CD4-positive, alpha-beta T cell (primary cell): ENCODE data around the gene AKNA. TPM values are rescaled to one million over a fixed set of nuclear protein-coding genes. Genes with fewer than 3 reads are reported as not detected.

ENCODE experiments used
- ATAC-seq: fragments of 200-7000 bp; cut with Tn5 transposase; one replicate; pipeline ENCODE4 v1.10.0; 2022; ENCODE audit warnings: mild to moderate bottlenecking; ENCODE audit not compliant: poor library complexity
- CTCF ChIA-PET: fragments of 350-600 bp; sonication (Branson Sonifier 250); formaldehyde crosslinking; loops from one replicate; lab custom pipeline; 2021; ENCODE audit warnings: antibody characterized with exemption, inconsistent platforms; lab: Charles Lee
- POLR2A ChIA-PET: fragments of 350-600 bp; sonication (Branson Sonifier 250); formaldehyde crosslinking; loops from one replicate; lab custom pipeline; 2021; ENCODE audit warnings: antibody characterized with exemption, inconsistent platforms; lab: Charles Lee
- DNase-seq, 14 experiments: peaks; one replicate each; pipeline ENCODE4 v3.0.0-alpha.2; 2013 to 2020; ENCODE audit warnings: mixed read lengths in 2 of 14
- H3K27ac ChIP-seq, 2 donors: one replicate each; pipeline versions ENCODE4 v1.5.1 to v1.7.0; 2013; ENCODE audit warnings: low read length in 2 of 2, low read depth in 1 of 2, mild to moderate bottlenecking in 1 of 2
- H3K27me3 ChIP-seq, 2 experiments: 1 replicate in 1 of 2; 2 replicates in 1 of 2; pipeline versions ENCODE4 v1.6.1 to v1.7.0; 2013; ENCODE audit warnings: low read length in 2 of 2, control low read depth in 1 of 2, mild to moderate bottlenecking in 1 of 2, moderate library complexity in 1 of 2; ENCODE audit not compliant: insufficient read depth in 2 of 2, control insufficient read depth in 1 of 2
- H3K36me3 ChIP-seq: one replicate; pipeline ENCODE4 v1.6.1; 2013; ENCODE audit warnings: low read length, control low read depth; ENCODE audit not compliant: insufficient read depth
- H3K4me1 ChIP-seq: one replicate; pipeline ENCODE4 v1.6.1; 2013; ENCODE audit warnings: low read length, control low read depth; ENCODE audit not compliant: insufficient read depth
- H3K4me3 ChIP-seq: one replicate; pipeline ENCODE4 v1.5.1; 2013; ENCODE audit warnings: mild to moderate bottlenecking, low read length, moderate library complexity
- H3K9me3 ChIP-seq, 2 experiments: 1 replicate in 1 of 2; 2 replicates in 1 of 2; pipeline versions ENCODE4 v1.6.1 to v1.7.0; 2013; ENCODE audit warnings: low read length in 2 of 2, mild to moderate bottlenecking in 2 of 2, control low read depth in 1 of 2, moderate library complexity in 1 of 2; ENCODE audit not compliant: control insufficient read depth in 1 of 2, insufficient read depth in 1 of 2
- H3K27ac Mint-ChIP-seq: one replicate; pipeline ENCODE4 v1.8.0; 2020; ENCODE audit warnings: mixed read lengths
- H3K27me3 Mint-ChIP-seq: one replicate; pipeline ENCODE4 v1.8.0; 2021; ENCODE audit warnings: mixed read lengths
- H3K36me3 Mint-ChIP-seq: one replicate; pipeline ENCODE4 v1.8.0; 2021; ENCODE audit warnings: low read depth, mixed read lengths
- H3K4me1 Mint-ChIP-seq: one replicate; pipeline ENCODE4 v1.8.0; 2021; ENCODE audit warnings: low read depth, mixed read lengths
- H3K4me3 Mint-ChIP-seq: one replicate; pipeline ENCODE4 v1.8.0; 2020; ENCODE audit warnings: mild to moderate bottlenecking, mixed read lengths
- H3K9me3 Mint-ChIP-seq: one replicate; pipeline ENCODE4 v1.8.0; 2020; ENCODE audit warnings: mixed read lengths
- intact Hi-C, 2 experiments: fragments of 100-400 bp; cut with DNase I in 1 of 2; cut with micrococcal nuclease in 1 of 2; formaldehyde crosslinking; loops; one replicate each; pipeline versions ENCODE4 v1.15.1 to v1.9.0; 2023 to 2025; cut with DNase I, micrococcal nuclease
- total RNA-seq, 174 experiments: library from RNA in 2 of 174; stranded (reverse) in 2 of 174; gene quantifications; one replicate each; pipeline ENCODE4 v1.2.3 and lab custom pipeline; 2021 to 2026
- TF ChIP-seq, protein P1 (sequence below): fragments of 200-600 bp; IDR thresholded peaks from one replicate; pipeline ENCODE4 v1.8.0; 2022; ENCODE audit warnings: antibody characterized with exemption, mild to moderate bottlenecking

Gene AKNA
- total RNA-seq, 2 experiments from 2014 or later: 247 to 258 TPM

DNA sequence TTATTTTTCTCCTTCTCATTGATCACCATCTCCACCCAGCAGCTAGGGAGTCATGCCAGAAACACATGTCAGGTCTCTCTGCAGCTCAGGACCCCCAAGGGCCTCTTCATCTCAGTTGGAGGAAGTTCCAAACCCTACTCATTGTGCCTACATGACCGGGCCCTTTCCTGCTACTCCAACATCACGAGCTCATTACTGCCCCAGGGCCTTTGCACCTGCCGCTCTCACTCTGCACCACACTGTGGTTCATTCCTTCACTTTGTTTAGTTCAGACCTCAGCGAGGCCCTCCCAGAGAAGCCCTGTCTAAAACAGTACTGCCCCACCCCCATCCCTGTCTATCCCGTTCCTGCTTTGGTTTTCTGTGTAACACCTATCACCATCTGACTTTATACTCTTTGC, 22.1 kb upstream of the AKNA start:
- ChIA-PET POLR2A (no interaction called here), CTCF (no interaction called here)
- H3K27me3 Mint-ChIP-seq: no peaks in the 10 kb centered on the region
- no peak overlapping the region for H3K27ac ChIP-seq
- intact Hi-C loops: loop anchor here (5.0 to 10.0 kb wide), 4 partner anchors 77 to 1115 kb away; no protein-coding TSS in a partner anchor
- no peaks in the 10 kb centered on the region for H3K36me3 Mint-ChIP-seq
- peaks cover 11% of the 10 kb centered on the region for H3K4me1 ChIP-seq
- no peak overlapping the region for H3K4me3 Mint-ChIP-seq
- TF ChIP-seq, protein P1, sequence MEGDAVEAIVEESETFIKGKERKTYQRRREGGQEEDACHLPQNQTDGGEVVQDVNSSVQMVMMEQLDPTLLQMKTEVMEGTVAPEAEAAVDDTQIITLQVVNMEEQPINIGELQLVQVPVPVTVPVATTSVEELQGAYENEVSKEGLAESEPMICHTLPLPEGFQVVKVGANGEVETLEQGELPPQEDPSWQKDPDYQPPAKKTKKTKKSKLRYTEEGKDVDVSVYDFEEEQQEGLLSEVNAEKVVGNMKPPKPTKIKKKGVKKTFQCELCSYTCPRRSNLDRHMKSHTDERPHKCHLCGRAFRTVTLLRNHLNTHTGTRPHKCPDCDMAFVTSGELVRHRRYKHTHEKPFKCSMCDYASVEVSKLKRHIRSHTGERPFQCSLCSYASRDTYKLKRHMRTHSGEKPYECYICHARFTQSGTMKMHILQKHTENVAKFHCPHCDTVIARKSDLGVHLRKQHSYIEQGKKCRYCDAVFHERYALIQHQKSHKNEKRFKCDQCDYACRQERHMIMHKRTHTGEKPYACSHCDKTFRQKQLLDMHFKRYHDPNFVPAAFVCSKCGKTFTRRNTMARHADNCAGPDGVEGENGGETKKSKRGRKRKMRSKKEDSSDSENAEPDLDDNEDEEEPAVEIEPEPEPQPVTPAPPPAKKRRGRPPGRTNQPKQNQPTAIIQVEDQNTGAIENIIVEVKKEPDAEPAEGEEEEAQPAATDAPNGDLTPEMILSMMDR: no peak
- no peak overlapping the region for H3K4me3 ChIP-seq
- no peaks in the 10 kb centered on the region for H3K9me3 ChIP-seq
- ATAC-seq: no peak
- no peak for DNase-seq
- H3K36me3 ChIP-seq: no peaks in the 10 kb centered on the region
- H3K27me3 ChIP-seq: no peaks in the 10 kb centered on the region
- no peak overlapping the region for H3K27ac Mint-ChIP-seq
- peaks cover 7% of the 10 kb centered on the region for H3K4me1 Mint-ChIP-seq
- no peaks in the 10 kb centered on the region for H3K9me3 Mint-ChIP-seq

DNA sequence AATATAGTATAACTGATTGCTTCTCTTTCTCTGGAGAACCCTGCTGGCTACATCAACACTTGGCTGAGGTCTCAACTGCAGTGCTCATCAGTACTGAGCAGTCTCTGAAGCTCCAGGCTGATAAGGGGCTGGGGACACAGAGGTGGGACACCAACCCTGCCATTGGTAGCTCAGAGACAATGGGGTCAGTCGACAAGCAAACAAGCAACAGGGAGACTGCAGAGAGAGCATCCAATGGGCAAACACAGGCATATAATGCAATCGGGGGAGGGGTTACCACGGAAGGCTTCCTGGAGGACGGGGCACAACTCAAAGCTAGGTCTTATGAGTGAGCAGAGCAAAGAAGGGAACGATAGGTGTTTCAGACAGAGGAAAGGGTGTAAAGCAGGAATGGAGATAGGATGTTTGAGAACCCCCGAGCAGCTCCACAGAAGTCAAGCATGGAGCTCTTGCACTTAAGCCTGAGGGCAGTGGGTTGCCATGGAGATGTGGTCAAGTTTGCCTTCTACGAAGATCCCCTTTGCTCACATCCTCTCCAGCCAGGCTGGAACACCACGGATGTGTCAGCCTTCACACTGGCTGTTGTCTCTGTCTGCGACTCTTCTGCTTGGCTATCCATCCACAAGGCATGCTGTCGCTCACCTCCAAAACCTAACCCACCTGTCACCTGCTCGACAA, 21.5 kb upstream of the AKNA start:
- H3K27me3 ChIP-seq: no peaks in the 10 kb centered on the region

DNA sequence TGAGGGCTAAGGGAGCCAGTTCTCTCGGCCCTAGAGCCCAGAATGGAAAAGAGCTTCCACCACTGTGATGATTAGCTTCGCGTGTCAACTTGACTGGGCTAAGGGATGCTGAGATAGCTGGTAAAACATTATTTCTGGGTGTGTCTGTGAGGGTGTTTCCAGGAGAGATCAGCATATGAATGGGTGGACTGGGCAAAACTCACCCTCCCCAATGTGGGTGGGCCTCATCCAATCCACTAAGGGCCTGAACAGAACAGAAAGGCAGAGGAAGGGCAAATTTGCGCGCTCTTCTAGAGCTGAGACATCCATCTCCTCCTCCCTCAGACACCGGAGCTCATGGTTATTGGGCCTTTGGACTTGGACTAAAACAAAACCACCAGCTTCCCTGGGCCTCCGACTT, 20.9 kb upstream of the AKNA start:
- Mint-ChIP-seq H3K4me3 (no peak overlapping the region), H3K36me3 (no peaks in the 10 kb centered on the region), H3K27me3 (no peaks in the 10 kb centered on the region), H3K4me1 (peaks cover 7% of the 10 kb centered on the region), H3K27ac (no peak overlapping the region), H3K9me3 (no peaks in the 10 kb centered on the region)
- DNase-seq: no peak
- Histone ChIP-seq H3K27me3 (no peaks in the 10 kb centered on the region), H3K4me3 (no peak overlapping the region), H3K4me1 (peaks cover 11% of the 10 kb centered on the region), H3K9me3 (no peaks in the 10 kb centered on the region), H3K36me3 (no peaks in the 10 kb centered on the region), H3K27ac (no peak overlapping the region)
- ATAC-seq: no peak
- ChIA-PET CTCF (interaction anchor here (0.7 to 6.5 kb wide), 2 partner anchors 245 to 273 kb away, joined by 3 to 76 read pairs; no protein-coding TSS in a partner anchor), POLR2A (no interaction called here)
- TF ChIP-seq, protein P1: no peak
- intact Hi-C loops: loop anchor here (5.0 to 10.0 kb wide), 4 partner anchors 79 to 1116 kb away; no protein-coding TSS in a partner anchor

More for the DNA sequence above, 21.5 kb upstream of the AKNA start:
- Mint-ChIP-seq H3K36me3 (no peaks in the 10 kb centered on the region), H3K27ac (no peak overlapping the region), H3K4me1 (peaks cover 7% of the 10 kb centered on the region), H3K9me3 (no peaks in the 10 kb centered on the region), H3K4me3 (no peak overlapping the region), H3K27me3 (no peaks in the 10 kb centered on the region)
- Histone ChIP-seq H3K27ac (no peak overlapping the region), H3K4me3 (no peak overlapping the region), H3K9me3 (no peaks in the 10 kb centered on the region), H3K4me1 (peaks cover 11% of the 10 kb centered on the region), H3K36me3 (no peaks in the 10 kb centered on the region)
- POLR2A ChIA-PET: no interaction called here
- ATAC-seq: no peak
- peak in 2 of 14 experiments; percentile 37 to 55 for DNase-seq
- TF ChIP-seq, protein P1: no peak
- intact Hi-C loops: loop anchor here (5.0 to 10.0 kb wide), 4 partner anchors 78 to 1116 kb away; no protein-coding TSS in a partner anchor
- CTCF ChIA-PET: interaction anchor here (0.7 to 6.5 kb wide), 2 partner anchors 244 to 272 kb away, joined by 3 to 76 read pairs; no protein-coding TSS in a partner anchor
